Activated CD8-positive, alpha-beta memory T cell treated with anti-CD3 and anti-CD28 coated beads, Interleukin-2, amount 10 ng/mL, durations not matched to agents 7 days and 5 days (primary cell): ENCODE measurements around the gene DNAJC3. TPM values are rescaled to one million over a fixed set of nuclear protein-coding genes. Genes with fewer than 3 reads are reported as not detected.

Experiments used
- ATAC-seq: fragments of 150-1000 bp; cut with Tn5 transposase; one replicate; pipeline ENCODE4 v1.10.0; 2021; ENCODE audit warnings: moderate library complexity
- CTCF ChIA-PET: fragments of 350-600 bp; sonication (Branson Sonifier 250); formaldehyde crosslinking; loops from one replicate; lab custom pipeline; 2021; ENCODE audit warnings: antibody characterized with exemption; lab: Charles Lee
- DNase-seq: peaks from one replicate; pipeline ENCODE4 v3.0.0-alpha.2; 2020
- H3K27ac Mint-ChIP-seq: one replicate; pipeline ENCODE4 v1.8.0; 2021; ENCODE audit warnings: mild to moderate bottlenecking, mixed read lengths
- H3K27me3 Mint-ChIP-seq: one replicate; pipeline ENCODE4 v1.8.0; 2021; ENCODE audit warnings: mixed read lengths
- H3K36me3 Mint-ChIP-seq: one replicate; pipeline ENCODE4 v1.8.0; 2021; ENCODE audit warnings: mild to moderate bottlenecking, mixed read lengths
- H3K4me1 Mint-ChIP-seq: one replicate; pipeline ENCODE4 v1.8.0; 2021; ENCODE audit warnings: mixed read lengths
- H3K4me3 Mint-ChIP-seq: one replicate; pipeline ENCODE4 v1.8.0; 2021; ENCODE audit warnings: mild to moderate bottlenecking, moderate library complexity, mixed read lengths
- H3K9me3 Mint-ChIP-seq: one replicate; pipeline ENCODE4 v1.8.0; 2022; ENCODE audit warnings: low read depth, mixed read lengths
- total RNA-seq, 2 experiments: library from RNA; stranded (reverse); gene quantifications; one replicate each; pipeline ENCODE4 v1.2.3, GENCODE V29; 2021

Gene DNAJC3
- total RNA-seq, 2 experiments from 2014 or later: 13.0 to 21.0 TPM

DNA sequence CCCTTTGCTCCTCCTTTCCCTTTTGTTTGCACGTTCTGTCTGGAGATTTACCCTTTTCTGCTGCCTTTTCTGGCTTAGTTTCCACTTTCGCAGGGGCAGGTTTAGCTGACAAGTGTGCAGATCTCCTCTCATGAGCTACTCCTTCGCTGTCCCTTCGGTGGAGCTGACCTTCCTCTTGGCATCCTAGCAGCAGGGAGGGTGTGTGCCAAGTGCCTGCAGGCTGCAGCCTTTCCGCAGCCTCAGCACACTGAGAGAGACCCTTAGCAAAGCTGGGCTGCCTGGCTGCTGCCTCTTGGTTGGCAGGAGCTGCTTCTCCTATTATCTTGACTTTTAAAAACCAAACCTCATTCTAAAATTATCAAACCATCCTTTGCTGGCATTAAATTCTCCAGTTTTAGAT lies 132.5 kb downstream of the DNAJC3 start:
- Mint-ChIP-seq H3K36me3 (no peaks in the 10 kb centered on the region), H3K4me1 (no peaks in the 10 kb centered on the region), H3K27ac (no peak overlapping the region), H3K27me3 (peaks cover 30% of the 10 kb centered on the region), H3K9me3 (peaks cover 3% of the 10 kb centered on the region), H3K4me3 (no peak overlapping the region)
- CTCF ChIA-PET: interaction anchor here (0.6 kb wide), 1 partner anchor 1067 kb away, joined by 3 read pairs; no protein-coding TSS in a partner anchor
- DNase-seq: no peak
- no peak for ATAC-seq

DNA sequence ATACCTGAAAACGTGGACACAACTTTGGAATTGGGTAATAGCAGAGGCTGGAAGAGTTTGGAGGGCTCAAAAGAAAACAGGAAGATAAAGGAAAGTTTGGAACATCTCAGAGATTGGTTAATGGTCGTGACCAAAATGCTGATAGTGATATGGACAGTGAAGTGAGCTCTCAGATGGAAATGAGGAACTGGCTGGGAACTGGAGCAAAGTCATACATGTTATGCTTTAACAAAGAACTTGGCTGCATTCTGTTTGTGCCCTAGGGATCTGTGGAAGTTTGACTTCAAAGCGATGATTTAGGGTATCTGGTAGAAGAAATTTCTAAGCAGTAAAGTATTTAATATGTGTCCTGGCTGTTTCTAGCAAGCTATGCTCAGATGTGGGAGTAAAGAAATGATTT lies 136.2 kb downstream of the DNAJC3 start:
- Mint-ChIP-seq H3K27ac (no peak overlapping the region), H3K36me3 (no peaks in the 10 kb centered on the region), H3K4me3 (no peak overlapping the region), H3K27me3 (peaks cover 18% of the 10 kb centered on the region), H3K4me1 (no peaks in the 10 kb centered on the region), H3K9me3 (peaks cover 3% of the 10 kb centered on the region)
- ATAC-seq (no peak), DNase-seq (no peak)
- CTCF ChIA-PET: no interaction called here

DNA sequence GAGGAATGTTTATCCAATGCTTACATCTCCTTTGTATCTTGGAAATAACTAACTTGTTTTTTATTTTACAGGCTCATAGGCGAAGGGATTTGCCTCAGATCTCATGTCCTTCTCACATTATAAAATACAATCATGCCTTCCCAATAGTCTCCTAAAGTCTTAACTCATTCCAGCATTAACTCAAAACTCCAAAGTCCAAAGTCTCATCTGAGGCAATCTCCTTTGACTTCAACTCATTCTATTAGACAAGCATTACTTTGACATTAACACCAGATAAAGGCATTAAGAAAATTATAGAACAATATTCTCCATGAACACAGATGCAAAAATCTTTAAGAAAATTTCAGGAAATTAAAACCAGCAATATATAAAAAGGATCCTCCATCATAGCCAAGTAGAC lies 137.6 kb downstream of the DNAJC3 start:
- Mint-ChIP-seq H3K4me3 (no peak overlapping the region), H3K36me3 (no peaks in the 10 kb centered on the region), H3K27me3 (peaks cover 12% of the 10 kb centered on the region), H3K9me3 (peaks cover 3% of the 10 kb centered on the region), H3K4me1 (no peaks in the 10 kb centered on the region), H3K27ac (no peak overlapping the region)
- CTCF ChIA-PET: no interaction called here
- ATAC-seq (no peak), DNase-seq (no peak)

DNA sequence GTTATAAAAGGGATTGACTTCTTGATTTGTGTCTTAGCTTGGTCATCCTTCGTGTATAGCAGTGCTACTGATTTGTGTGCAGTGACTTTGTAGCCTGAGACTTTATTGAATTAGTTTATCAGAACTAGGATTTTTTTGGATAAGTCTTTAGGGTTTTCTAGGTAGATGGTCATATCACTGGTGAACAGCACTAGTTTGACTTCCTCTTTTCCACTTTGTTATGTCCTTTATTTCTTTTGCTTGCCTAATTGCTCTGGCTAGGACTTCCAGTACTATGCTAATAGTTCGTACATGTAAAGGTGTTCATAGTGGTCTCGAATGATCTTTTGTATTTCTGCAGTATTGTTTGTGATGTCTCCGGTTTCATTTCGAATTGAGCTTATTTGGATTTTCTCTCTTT lies 145.4 kb downstream of the DNAJC3 start:
- DNase-seq (no peak), ATAC-seq (no peak)
- no peak overlapping the region for H3K27ac Mint-ChIP-seq
- H3K9me3 Mint-ChIP-seq: no peaks in the 10 kb centered on the region
- peaks cover 37% of the 10 kb centered on the region for H3K27me3 Mint-ChIP-seq
- no peaks in the 10 kb centered on the region for H3K4me1 Mint-ChIP-seq
- no peak overlapping the region for H3K4me3 Mint-ChIP-seq
- H3K36me3 Mint-ChIP-seq: no peaks in the 10 kb centered on the region
- CTCF ChIA-PET: no interaction called here

DNA sequence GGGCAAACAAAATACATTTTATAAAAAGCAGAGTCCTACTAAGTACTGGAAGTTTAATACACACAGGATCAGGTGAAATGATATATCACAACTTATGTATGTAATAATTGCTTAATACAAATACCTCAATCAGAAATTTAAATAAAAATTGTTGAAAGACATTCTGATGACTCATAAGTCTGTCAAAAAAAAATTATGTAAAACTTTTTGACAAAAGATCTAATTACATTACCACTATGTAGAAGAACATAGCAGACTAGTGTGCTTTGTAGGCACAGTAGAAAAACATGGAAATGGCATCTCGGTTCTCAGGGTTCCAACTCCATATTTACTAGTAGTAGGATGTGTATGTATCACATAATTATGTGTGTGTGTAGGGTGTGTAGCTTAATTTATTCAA lies 156.2 kb downstream of the DNAJC3 start:
- Mint-ChIP-seq H3K4me1 (no peaks in the 10 kb centered on the region), H3K27me3 (peaks cover 20% of the 10 kb centered on the region), H3K36me3 (no peaks in the 10 kb centered on the region), H3K27ac (no peak overlapping the region), H3K4me3 (no peak overlapping the region), H3K9me3 (no peaks in the 10 kb centered on the region)
- CTCF ChIA-PET: interaction anchor here (1.0 to 4.8 kb wide), 11 partner anchors 13 to 429 kb away, joined by 3 to 53 read pairs (median 9); no protein-coding TSS in a partner anchor
- ATAC-seq (no peak), DNase-seq (no peak)

DNA sequence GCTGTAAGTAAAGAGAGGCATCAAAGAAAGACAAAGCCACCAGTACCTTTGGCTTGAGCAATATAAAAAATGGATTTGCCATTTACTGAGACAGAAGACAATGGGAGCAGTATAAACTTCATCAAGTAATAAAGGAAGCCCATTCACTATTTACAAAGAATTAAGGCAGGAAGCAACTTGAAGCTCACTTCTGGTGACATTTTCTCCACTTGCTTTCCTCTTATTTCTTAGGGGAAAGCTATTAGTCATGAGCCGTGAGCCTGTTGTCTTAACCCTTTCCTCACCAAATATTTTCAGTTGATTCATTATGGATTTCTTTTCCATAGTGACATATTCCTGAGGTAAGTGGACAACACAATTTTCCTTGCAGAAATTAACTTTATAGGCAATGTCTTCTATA lies 156.8 kb downstream of the DNAJC3 start:
- H3K4me1 Mint-ChIP-seq: no peaks in the 10 kb centered on the region
- no peaks in the 10 kb centered on the region for H3K36me3 Mint-ChIP-seq
- H3K27me3 Mint-ChIP-seq: peaks cover 16% of the 10 kb centered on the region
- H3K27ac Mint-ChIP-seq: no peak overlapping the region
- H3K9me3 Mint-ChIP-seq: no peaks in the 10 kb centered on the region
- no peak for ATAC-seq
- CTCF ChIA-PET: interaction anchor here (0.7 to 4.8 kb wide), 18 partner anchors 9 to 429 kb away, joined by 3 to 53 read pairs (median 5); no protein-coding TSS in a partner anchor
- H3K4me3 Mint-ChIP-seq: no peak overlapping the region
- DNase-seq: no peak

DNA sequence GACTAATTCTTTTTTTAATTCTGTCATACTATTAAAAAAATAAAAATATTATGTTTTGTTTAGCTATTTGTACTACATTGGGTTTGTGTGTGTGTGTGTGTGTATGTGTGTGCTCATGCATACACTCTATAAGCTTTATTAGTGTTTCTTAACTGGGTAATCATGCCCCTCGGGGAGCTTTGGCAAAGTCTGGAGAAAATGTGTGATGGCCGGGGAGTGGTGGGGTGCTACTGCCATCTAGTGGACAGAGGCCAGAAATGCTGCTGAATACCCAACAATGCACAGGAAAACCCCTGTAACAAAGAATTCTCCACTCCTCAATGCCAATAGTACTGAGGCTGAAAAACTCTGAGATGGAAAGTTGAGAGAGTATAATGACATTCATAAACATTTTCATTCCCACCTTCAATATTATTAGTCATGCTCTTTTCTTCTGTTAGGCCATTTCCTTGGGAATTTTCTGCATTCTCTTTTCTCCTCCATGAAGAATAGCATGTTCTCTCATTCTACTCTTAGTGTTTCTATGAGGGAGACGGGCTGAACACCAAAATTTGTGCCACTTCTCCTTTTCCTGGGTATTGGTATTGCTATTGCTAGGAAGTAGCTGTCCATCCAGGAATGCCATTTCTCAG lies 157.3 kb downstream of the DNAJC3 start:
- H3K4me1 Mint-ChIP-seq: no peaks in the 10 kb centered on the region
- H3K27ac Mint-ChIP-seq: no peak overlapping the region
- DNase-seq (peak; percentile 68), ATAC-seq (no peak)
- CTCF ChIA-PET: interaction anchor here (0.7 to 4.8 kb wide), 18 partner anchors 9 to 430 kb away, joined by 3 to 53 read pairs (median 5); no protein-coding TSS in a partner anchor
- H3K27me3 Mint-ChIP-seq: peaks cover 18% of the 10 kb centered on the region
- no peaks in the 10 kb centered on the region for H3K9me3 Mint-ChIP-seq
- H3K4me3 Mint-ChIP-seq: no peak overlapping the region
- no peaks in the 10 kb centered on the region for H3K36me3 Mint-ChIP-seq

DNA sequence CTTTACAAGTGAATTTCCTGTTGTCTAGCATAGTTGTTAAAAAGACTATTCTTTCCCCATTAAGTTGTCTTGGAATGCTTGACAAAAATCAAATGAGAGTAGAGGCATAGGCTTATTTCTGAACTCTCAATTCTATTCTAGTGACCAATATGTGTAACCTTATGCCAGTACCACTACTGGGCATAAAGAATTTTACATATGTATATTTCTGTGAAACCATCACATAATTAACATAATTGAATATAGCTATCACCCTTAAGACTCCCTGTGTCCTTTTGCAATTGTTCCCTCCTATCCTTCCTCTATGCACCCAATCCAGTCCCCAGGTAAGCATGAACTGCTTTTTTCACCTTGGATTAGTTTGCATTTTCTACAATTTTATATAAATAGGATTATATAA lies 165.0 kb downstream of the DNAJC3 start:
- Mint-ChIP-seq H3K27ac (no peak overlapping the region), H3K4me3 (no peak overlapping the region), H3K4me1 (no peaks in the 10 kb centered on the region), H3K27me3 (peaks cover 10% of the 10 kb centered on the region), H3K9me3 (no peaks in the 10 kb centered on the region), H3K36me3 (no peaks in the 10 kb centered on the region)
- ATAC-seq: no peak
- CTCF ChIA-PET: no interaction called here
- DNase-seq: no peak

DNA sequence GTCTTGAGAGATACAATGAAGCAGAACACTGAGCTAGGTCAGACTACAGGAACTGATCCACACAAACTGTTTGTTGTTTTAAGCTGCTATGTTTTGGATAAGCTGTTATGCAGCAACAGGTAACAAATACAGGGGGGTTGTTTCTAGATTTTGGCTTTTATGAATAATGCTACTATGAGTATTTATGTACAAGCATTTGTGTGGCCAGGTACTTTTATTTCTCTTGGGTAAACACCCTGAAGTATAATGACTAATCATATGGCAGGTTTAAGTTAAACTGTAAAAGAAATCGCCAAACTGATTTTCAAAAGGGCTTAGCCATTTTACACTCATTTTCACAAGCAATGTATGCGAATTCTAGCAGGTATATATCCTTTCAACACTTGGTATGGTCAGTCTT lies 166.0 kb downstream of the DNAJC3 start:
- peaks cover 10% of the 10 kb centered on the region for H3K27me3 Mint-ChIP-seq
- CTCF ChIA-PET: interaction anchor here (0.6 to 1.5 kb wide), 2 partner anchors 9 to 502 kb away, joined by 4 to 6 read pairs; no protein-coding TSS in a partner anchor
- H3K9me3 Mint-ChIP-seq: no peaks in the 10 kb centered on the region
- H3K4me3 Mint-ChIP-seq: no peak overlapping the region
- ATAC-seq (no peak), DNase-seq (no peak)
- no peaks in the 10 kb centered on the region for H3K4me1 Mint-ChIP-seq
- no peak overlapping the region for H3K27ac Mint-ChIP-seq
- H3K36me3 Mint-ChIP-seq: no peaks in the 10 kb centered on the region

Other genes with a start within 250 kb of the DNAJC3 start
- gene CLDN10, start 124.4 kb upstream of the DNAJC3 start, total RNA-seq: not detected
- 1 to 10 TPM in 1 of 2 experiments, under 1 TPM in 1; 0.26 to 1.3 TPM for gene DZIP1, start 32.4 kb upstream of the DNAJC3 start, total RNA-seq